SK-N-SH (cell line): ENCODE data around the gene MACROD1. TPM values are rescaled to one million over a fixed set of nuclear protein-coding genes. Genes with fewer than 3 reads are reported as not detected.

ENCODE experiments used
- CTCF ChIA-PET: fragments of 300-600, 350-600 bp; formaldehyde crosslinking; extraction: SDS; loops from one replicate; lab custom pipeline; 2021; lab: Yijun Ruan, JAX
- POLR2A ChIA-PET: fragments of 350-600 bp; sonication (Branson Sonifier 250); formaldehyde crosslinking; extraction: SDS; loops from one replicate; lab custom pipeline; 2020; ENCODE audit warnings: antibody characterized with exemption, inconsistent platforms; lab: Yijun Ruan, JAX
- DNase-seq: peaks from one replicate; pipeline ENCODE4 v3.0.0; 2012
- H2AFZ ChIP-seq: fragments of 200-600 bp; sonication (generic); 2 replicates; pipeline ENCODE4 v1.8.1; 2016; ENCODE audit warnings: antibody characterized with exemption, mild to moderate bottlenecking, low read depth
- H3F3A ChIP-seq: fragments of 200-600 bp; sonication (generic); replicated peaks from 2 replicates; pipeline ENCODE3; 2016; ENCODE audit warnings: antibody characterized with exemption, mild to moderate bottlenecking; ENCODE audit not compliant: insufficient read depth
- H3K27ac ChIP-seq, 2 experiments: fragments of 200-500 bp in 1 of 2; fragments of 200-600 bp in 1 of 2; sonication (Bioruptor generic) in 1 of 2; sonication (generic), shearing (Covaris generic) in 1 of 2; 2 replicates each; pipeline versions ENCODE4 v1.5.1 to v1.6.1; 2014 to 2016; ENCODE audit warnings: low read depth in 2 of 2, inconsistent platforms in 1 of 2, low read length in 1 of 2, mild to moderate bottlenecking in 1 of 2, mixed read lengths in 1 of 2
- H3K27me3 ChIP-seq: fragments of 200-600 bp; sonication (generic), shearing (Covaris generic); 2 replicates; pipeline ENCODE4 v1.6.1; 2016; ENCODE audit warnings: mixed run types; ENCODE audit not compliant: insufficient read depth
- H3K36me3 ChIP-seq, 2 experiments: fragments of 200-500 bp in 1 of 2; fragments of 200-600 bp in 1 of 2; sonication (Bioruptor generic) in 1 of 2; sonication (generic) in 1 of 2; replicated peaks in 1 of 2; 2 replicates each; pipeline versions ENCODE3 to v1.5.1; 2014 to 2016; ENCODE audit warnings: low read length in 1 of 2, mild to moderate bottlenecking in 1 of 2; ENCODE audit not compliant: insufficient read depth in 2 of 2, control insufficient read depth in 1 of 2
- H3K4me1 ChIP-seq, 2 experiments: fragments of 200-500 bp in 1 of 2; fragments of 200-600 bp in 1 of 2; sonication (Bioruptor generic) in 1 of 2; sonication (generic), shearing (Covaris generic) in 1 of 2; 2 replicates each; pipeline versions ENCODE4 v1.5.1 to v1.6.1; 2014 to 2016; ENCODE audit warnings: low read depth in 1 of 2, low read length in 1 of 2, mixed run types in 1 of 2; ENCODE audit not compliant: insufficient read depth in 2 of 2, control insufficient read depth in 1 of 2
- H3K4me2 ChIP-seq: fragments of 200-600 bp; sonication (generic), shearing (Covaris generic); 2 replicates; pipeline ENCODE4 v1.6.1; 2017; ENCODE audit warnings: mixed run types
- H3K4me3 ChIP-seq, 2 experiments: fragments of 200-500 bp in 1 of 2; fragments of 200-600 bp in 1 of 2; sonication (Bioruptor generic) in 1 of 2; sonication (generic), shearing (Covaris generic) in 1 of 2; 2 replicates each; pipeline versions ENCODE4 v1.5.1 to v1.8.1; 2014 to 2016; ENCODE audit warnings: low read depth in 2 of 2, inconsistent platforms in 1 of 2, low read length in 1 of 2, mild to moderate bottlenecking in 1 of 2, mixed read lengths in 1 of 2, moderate library complexity in 1 of 2
- H3K79me2 ChIP-seq: fragments of 200-600 bp; sonication (generic); 2 replicates; pipeline ENCODE4 v1.8.1; 2017; ENCODE audit warnings: mild to moderate bottlenecking; ENCODE audit not compliant: insufficient read depth
- H3K9ac ChIP-seq: fragments of 200-600 bp; sonication (generic); 2 replicates; pipeline ENCODE4 v1.6.1; 2017; ENCODE audit warnings: mixed run types
- H3K9me2 ChIP-seq: fragments of 200-600 bp; sonication (generic); 2 replicates; pipeline ENCODE4 v1.6.1; 2017; ENCODE audit warnings: mixed run types
- H3K9me3 ChIP-seq: fragments of 200-600 bp; sonication (generic); 2 replicates; pipeline ENCODE4 v1.6.1; 2017; ENCODE audit warnings: mixed run types, mild to moderate bottlenecking, moderate library complexity
- H4K20me1 ChIP-seq: fragments of 200-600 bp; sonication (generic); 2 replicates; pipeline ENCODE4 v1.6.1; 2017; ENCODE audit warnings: mild to moderate bottlenecking, mixed run types; ENCODE audit not compliant: insufficient read depth
- CTCF ChIP-seq: fragments of 200-600 bp; sonication (generic); IDR thresholded peaks from 2 replicates; pipeline ENCODE4 v1.6.1; 2017; ENCODE audit warnings: antibody characterized with exemption, mild to moderate bottlenecking, moderate library complexity
- ELF1 ChIP-seq: IDR thresholded peaks from 2 replicates; pipeline ENCODE4 v1.4.0; 2012
- EP300 ChIP-seq, 2 experiments: IDR thresholded peaks; 2 replicates each; pipeline versions ENCODE4 v1.4.0 to v1.6.1; 2012; ENCODE audit warnings: borderline replicate concordance in 1 of 2, low read depth in 1 of 2, low read length in 1 of 2
- FOXJ3 ChIP-seq: sonication (generic); formaldehyde crosslinking; IDR thresholded peaks from 2 replicates; pipeline ENCODE4 v1.5.1; 2020; ENCODE audit warnings: mild to moderate bottlenecking, missing genetic modification reagents
- GATA2 ChIP-seq: sonication (generic); formaldehyde crosslinking; IDR thresholded peaks from 2 replicates; pipeline ENCODE4 v1.5.0; 2020; ENCODE audit warnings: mild to moderate bottlenecking, missing genetic modification reagents
- MXI1 ChIP-seq: IDR thresholded peaks from 2 replicates; pipeline ENCODE4 v1.6.1; 2012; ENCODE audit warnings: mild to moderate bottlenecking, low read depth, low read length, improper control_type of control experiment
- REST ChIP-seq: IDR thresholded peaks from 2 replicates; pipeline ENCODE4 v1.6.1; 2012; ENCODE audit warnings: mild to moderate bottlenecking, low read depth, low read length, moderate library complexity
- TCF12 ChIP-seq: IDR thresholded peaks from 2 replicates; pipeline ENCODE4 v1.4.0; 2012
- USF1 ChIP-seq: IDR thresholded peaks from 2 replicates; pipeline ENCODE4 v1.4.0; 2012; ENCODE audit warnings: low read depth, borderline replicate concordance
- WGBS: methylation state at CpG from one replicate; pipeline ENCODE4 v1.1.6; 2017; ENCODE audit warnings: low lambda C conversion rate; 5-methylcytosine and 5-hydroxymethylcytosine counted together
- polyA plus RNA-seq, 3 experiments: library from polyadenylated mRNA; depleted of rRNA; stranded (reverse); fragments of >200 nt; gene quantifications; 2 replicates each; pipeline ENCODE4 v1.2.3, GENCODE V29; 2012

Gene MACROD1
- polyA plus RNA-seq, 1 of the 3 experiments (the other 2 are of a cell fraction) = 49.1 TPM

GRCh38 chr11:64165481-64165841 is 452 bp downstream of the MACROD1 start:
- no peak for DNase-seq
- peaks cover 8 to 15% of the 10 kb centered on the region in 2 experiments; a peak in 3 of 4 replicates for H3K4me1 ChIP-seq
- TF ChIP-seq REST (no peak), CTCF (peak; percentile 21; the same call in 1 of the 2 replicates)
- TF ChIP-seq, all 33 proteins: peak for 1
- no peaks in the 10 kb centered on the region for H3K36me3 ChIP-seq
- H3K27ac ChIP-seq = peak overlapping the region in 1 of 2 experiments; percentile 56; a peak in 1 of 4 replicates
- H3K4me2 ChIP-seq = peak overlapping the region; percentile 95
- no peaks in the 10 kb centered on the region for H4K20me1 ChIP-seq
- no peaks in the 10 kb centered on the region for H3K9me3 ChIP-seq
- H3K79me2 ChIP-seq = peaks cover 7% of the 10 kb centered on the region; the same call in 1 of the 2 replicates
- WGBS = 0% methylated on average over 1 of the region's 32 CpGs
- no peaks in the 10 kb centered on the region for H3K27me3 ChIP-seq
- H2AFZ ChIP-seq = peak overlapping the region; percentile 95
- ChIA-PET POLR2A (interaction anchor here (0.7 to 1.0 kb wide), 2 partner anchors 16 to 191 kb away, joined by 3 read pairs; partner anchors contain the start of gene COX8A), CTCF (interaction anchor here (0.9 to 7.2 kb wide), 7 partner anchors 14 to 329 kb away, joined by 3 to 61 read pairs (median 6); partner anchors contain the start of genes NUDT22 and TRPT1)
- H3K9me2 ChIP-seq = no peaks in the 10 kb centered on the region
- H3K9ac ChIP-seq = peak overlapping the region; percentile 73
- H3K4me3 ChIP-seq = peak overlapping the region; percentile 66 to 81
- H3F3A ChIP-seq = peaks cover 4% of the 10 kb centered on the region

- Histone ChIP-seq H3K27ac (no peak overlapping the region), H3K4me2 (peak overlapping the region; percentile 95), H3K36me3 (no peaks in the 10 kb centered on the region), H3K9me2 (no peaks in the 10 kb centered on the region), H4K20me1 (no peaks in the 10 kb centered on the region), H2AFZ (peak overlapping the region; percentile 95; the same call in 1 of the 2 replicates), H3K4me1 (peaks cover 8 to 15% of the 10 kb centered on the region in 2 experiments; a peak in 3 of 4 replicates), H3K27me3 (no peaks in the 10 kb centered on the region), H3K79me2 (peaks cover 7% of the 10 kb centered on the region; the same call in 1 of the 2 replicates), H3K9me3 (no peaks in the 10 kb centered on the region), H3F3A (no peaks in the 10 kb centered on the region)
- CTCF ChIA-PET = interaction anchor here (0.7 to 7.2 kb wide), 10 partner anchors 14 to 328 kb away, joined by 3 to 61 read pairs (median 4); no protein-coding TSS in a partner anchor
- TF ChIP-seq FOXJ3 (CRISPR knock-in tag) (no peak), GATA2 (CRISPR knock-in tag) (no peak), TCF12 (no peak), USF1 (peak; percentile 21; the same call in 1 of the 2 replicates), ELF1 (no peak), EP300 (IDR thresholded peaks at IDR 0.05; ENCODE audit: borderline replicate concordance in 1 of 2, low read depth in 1 of 2, low read length in 1 of 2) (no peak), MXI1 (peak; percentile 63; the same call in 1 of the 2 replicates)
- TF ChIP-seq, all 33 proteins: peak for 2
- WGBS = 79% methylated on average over 19 of the region's 20 CpGs
- Histone ChIP-seq H3K9ac (no peak overlapping the region), H3K4me3 (peak overlapping the region; percentile 66 to 81)
- POLR2A ChIA-PET = interaction anchor here (0.7 to 1.0 kb wide), 3 partner anchors 17 to 190 kb away, joined by 3 read pairs; partner anchors contain the start of gene COX8A
- no peak for DNase-seq
Measured at GRCh38 chr11:64164392-64165312, 1.3 kb downstream of the MACROD1 start.
